Kidney tubule cell (primary cell): Measurements from ENCODE around the gene IFI30.
"Not testable (repeated sequence)": the region's sequence is repeated elsewhere in the genome, so short reads cannot be mapped to it uniquely, and the experiment has no call there.

Experiments
- DNase-seq: peaks from one replicate; pipeline ENCODE4 v3.0.0-alpha.2; 2018; ENCODE audit warnings: low spot score

Gene IFI30

DNA sequence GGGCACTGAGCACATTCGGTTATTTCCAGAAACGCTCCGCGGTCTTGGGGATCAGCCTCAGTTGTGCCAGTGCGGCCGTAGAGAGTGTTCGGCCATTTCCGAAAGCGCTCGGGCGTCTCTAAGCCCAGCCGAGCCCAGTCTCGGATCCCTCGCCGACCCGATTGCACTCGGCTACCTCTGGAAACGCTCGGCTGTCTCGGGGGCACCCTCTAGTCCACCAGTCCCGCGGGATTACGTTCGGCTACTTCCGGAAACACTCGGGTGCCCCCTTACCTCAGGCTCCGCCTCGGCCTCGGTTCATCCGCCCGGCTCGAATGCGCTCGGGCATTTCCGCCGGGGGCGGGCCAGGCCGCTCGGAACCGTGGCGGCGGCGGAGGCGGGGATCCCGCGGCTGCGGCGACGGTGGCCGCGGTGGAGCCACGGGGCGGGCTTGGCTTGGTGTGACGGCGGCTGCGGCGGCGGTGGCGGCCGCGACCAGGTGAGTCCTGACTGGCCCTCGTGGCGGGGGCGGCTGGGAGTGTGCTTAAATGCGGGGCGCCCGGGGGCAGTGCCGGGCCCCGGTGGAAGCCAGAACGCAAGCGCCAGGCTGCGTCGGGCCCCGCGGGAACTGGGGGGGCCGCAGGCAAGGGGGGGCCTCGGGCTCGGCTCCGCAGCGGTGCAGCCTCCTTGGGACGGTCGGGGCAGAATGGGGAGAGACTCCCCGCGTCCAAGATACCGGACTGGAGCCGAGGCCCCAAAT, 20.6 kb upstream of the IFI30 start, which contains the start of gene PIK3R2:
PIK3R2 (plus strand) TSS at position 347 of the 739 bp plus-strand sequence. CDS start 2,717 bp downstream, outside the sequence.
- DNase-seq = peak; percentile 99

DNA sequence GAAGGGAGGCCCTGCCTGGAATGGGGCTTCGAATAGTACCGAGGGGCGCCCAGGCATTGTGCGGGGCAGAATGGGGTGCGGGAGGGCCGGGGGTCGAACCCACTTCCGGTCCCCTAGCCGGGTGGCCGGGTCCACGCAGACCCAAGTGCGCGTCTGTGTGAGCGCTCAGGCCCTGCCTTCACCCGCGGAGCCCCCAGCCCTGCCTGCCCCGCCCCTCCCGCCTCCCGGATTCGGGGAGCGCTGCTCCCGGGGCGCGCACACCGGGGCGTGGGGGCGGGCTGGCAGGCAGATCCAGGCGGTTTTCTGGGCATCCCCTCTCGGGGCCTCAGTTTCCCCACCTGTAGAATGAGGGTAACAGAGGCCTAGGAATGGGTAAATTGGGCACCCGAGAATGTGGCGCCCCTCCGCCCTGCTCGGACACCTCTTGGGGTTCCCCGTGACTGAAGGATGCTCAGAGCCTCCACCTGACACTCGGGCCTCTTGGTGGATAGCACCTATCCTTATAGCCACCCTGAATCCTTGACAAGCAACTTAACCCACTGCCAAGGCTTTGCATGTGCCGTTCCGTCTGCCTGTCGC, 20.0 kb upstream of the IFI30 start:
- no peak for DNase-seq

GRCh38 chr19:18155095-18156087, 18.2 kb upstream of the IFI30 start:
- no peak for DNase-seq

DNA sequence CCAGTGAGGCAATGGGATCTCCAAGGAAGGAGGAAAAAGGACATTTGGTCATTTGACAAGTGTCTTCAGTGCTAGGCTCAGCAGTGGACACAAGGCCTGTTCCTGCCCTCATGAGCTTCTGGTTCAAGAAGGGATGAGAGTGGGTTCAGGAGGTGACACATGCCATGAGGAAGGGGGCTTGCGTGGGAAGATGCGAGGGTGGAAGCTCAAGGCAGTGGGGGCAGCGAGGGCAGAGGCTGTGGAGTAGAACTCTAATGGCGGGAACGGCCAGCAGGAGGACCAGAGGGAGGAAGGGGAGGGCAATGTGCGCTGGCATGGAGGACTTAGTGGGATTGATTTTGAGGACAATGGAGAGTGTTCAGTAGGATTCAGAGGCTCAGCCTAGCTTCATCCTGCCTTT, 17.3 kb upstream of the IFI30 start:
- no peak for DNase-seq

GRCh38 chr19:18156841-18157464, 16.7 kb upstream of the IFI30 start:
- peak; percentile 85 for DNase-seq

DNA sequence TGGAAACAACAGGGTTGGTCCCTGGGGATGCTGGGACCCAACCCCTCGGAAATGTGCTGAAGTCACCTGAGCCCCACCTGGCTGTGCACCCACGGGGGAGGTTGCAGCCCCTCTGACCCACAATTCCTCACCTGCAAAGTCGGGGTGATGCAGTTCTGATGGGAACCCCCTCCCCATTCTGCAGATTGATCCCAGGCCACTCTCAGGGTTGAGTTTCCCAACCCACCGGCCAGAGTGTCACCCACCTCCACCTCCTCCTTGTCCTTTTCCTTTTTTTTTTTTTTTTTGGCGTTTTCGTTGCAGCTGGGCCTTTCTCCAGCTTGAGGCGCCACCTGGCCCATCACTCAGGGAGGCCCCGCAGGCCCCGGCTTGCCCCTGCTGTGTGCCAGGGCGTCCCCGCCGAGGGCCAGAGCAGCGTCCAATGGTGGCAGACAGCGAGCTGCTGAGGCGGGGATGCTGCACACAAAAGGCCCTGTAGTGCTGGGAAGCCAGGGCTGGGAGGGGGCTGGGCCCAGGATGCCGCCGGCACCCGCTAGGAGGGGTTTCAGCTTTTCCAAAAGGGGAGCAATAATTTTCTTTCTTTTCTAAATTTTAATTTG, 16.0 kb upstream of the IFI30 start:
- no peak for DNase-seq

- no peak for DNase-seq
Measured at GRCh38 chr19:18158467-18158866, 15.1 kb upstream of the IFI30 start.

DNA sequence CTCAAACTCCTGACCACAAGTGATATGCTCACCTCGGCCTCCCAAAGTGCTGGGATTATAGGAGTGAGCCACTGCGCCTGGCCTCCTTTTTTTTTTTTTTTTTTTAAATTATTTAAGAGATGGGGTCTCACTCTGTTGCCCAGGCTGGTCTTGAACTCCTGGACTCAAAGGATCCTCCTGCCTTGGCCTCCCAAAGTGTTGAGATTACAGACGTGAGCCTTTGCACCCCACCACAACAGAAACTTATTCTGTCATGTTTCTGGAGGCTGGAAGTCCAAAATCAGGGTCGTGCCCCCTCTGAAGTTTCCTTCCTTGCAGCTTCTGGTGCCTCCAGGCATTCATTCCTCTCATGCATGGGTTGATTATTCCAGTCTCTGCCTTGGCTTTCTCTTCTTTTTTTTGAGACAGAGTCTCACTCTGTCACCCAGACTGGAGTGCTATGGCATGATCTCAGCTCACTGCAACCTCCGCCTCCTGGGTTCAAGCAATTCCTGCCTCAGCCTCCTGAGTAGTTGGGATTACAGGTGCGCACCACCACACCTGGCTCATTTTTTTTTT, 14.5 kb upstream of the IFI30 start:
- not testable (repeated sequence) for DNase-seq

- no peak for DNase-seq
Measured at GRCh38 chr19:18159810-18160209, 13.8 kb upstream of the IFI30 start.

DNA sequence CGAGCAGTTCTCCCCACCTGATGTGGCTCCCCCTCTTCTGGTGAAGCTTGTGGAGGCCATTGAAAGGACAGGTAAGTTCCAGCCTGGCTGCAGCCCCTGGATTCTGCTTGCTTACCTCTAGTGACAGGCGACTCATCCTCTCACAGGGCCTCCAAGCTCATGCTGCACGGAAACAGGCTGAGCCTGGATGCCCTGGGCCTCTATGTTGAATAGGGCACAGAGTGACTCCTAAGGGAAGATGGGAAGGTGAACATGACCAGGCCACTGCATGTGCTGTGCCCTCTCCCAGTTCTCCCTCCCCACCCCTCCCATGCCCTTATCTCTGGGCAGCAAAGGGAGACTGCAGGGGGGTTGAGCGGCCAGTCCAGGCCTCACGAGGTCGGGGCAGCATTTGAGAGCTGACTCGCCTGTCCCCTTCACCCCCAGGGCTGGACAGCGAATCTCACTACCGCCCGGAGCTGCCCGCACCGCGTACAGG, 13.1 kb upstream of the IFI30 start:
- peak; percentile 45 for DNase-seq

GRCh38 chr19:18160971-18161635, 12.5 kb upstream of the IFI30 start:
- peak; percentile 76 for DNase-seq

GRCh38 chr19:18161636-18162002, 12.0 kb upstream of the IFI30 start:
- DNase-seq = no peak

- DNase-seq = no peak
Measured at GRCh38 chr19:18164072-18164471, 9.5 kb upstream of the IFI30 start.

DNA sequence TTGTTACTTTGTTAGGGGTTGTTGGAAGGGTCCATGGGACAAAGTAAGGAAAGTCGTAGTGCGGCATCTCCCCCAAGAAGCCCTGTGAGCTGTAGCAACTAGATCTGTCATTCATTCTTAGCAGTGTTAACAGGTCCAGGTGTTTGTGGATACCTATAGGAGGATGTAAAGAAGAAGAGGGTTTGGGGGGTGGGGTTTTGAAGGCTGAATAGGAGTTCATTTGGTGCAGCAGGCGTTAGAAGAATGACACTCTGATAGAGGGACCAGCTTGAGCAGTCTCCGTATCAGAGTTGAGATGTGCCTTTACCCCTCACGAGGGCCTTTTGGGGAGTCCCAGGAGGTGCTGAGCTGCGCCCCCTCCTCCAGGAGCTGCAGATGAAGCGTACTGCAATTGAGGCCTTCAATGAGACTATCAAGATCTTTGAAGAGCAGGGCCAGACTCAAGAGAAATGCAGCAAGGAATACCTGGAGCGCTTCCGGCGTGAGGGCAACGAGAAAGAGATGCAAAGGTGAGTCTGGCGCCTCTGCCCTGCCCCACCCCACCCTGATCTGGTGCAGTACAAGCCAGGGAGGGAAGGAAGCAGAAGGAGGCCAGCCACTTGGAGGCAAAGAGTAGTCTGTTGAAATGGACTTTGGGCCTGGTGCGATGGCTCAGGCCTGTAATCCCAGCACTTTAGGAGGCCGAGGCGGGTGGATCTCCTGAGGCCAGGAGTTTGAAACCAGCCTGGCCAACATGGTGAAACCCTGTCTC, 7.6 kb upstream of the IFI30 start:
- no peak for DNase-seq

DNA sequence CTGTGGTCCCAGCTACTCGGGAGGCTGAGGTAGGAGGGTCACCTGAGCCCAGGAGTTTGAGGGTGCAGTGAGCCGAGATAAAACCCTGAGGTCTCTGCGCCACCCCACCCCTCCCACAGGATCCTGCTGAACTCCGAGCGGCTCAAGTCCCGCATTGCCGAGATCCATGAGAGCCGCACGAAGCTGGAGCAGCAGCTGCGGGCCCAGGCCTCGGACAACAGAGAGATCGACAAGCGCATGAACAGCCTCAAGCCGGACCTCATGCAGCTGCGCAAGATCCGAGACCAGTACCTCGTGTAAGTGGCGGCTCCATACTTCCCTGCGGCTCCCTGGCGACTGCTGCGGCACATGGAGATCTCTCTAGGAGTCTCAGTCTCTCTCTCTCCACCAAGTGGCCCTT, 6.6 kb upstream of the IFI30 start:
- no peak for DNase-seq

GRCh38 chr19:18167975-18168645, 5.5 kb upstream of the IFI30 start:
- DNase-seq = peak; percentile 28

- DNase-seq = no peak
Measured at GRCh38 chr19:18168673-18169381, 4.8 kb upstream of the IFI30 start.

DNA sequence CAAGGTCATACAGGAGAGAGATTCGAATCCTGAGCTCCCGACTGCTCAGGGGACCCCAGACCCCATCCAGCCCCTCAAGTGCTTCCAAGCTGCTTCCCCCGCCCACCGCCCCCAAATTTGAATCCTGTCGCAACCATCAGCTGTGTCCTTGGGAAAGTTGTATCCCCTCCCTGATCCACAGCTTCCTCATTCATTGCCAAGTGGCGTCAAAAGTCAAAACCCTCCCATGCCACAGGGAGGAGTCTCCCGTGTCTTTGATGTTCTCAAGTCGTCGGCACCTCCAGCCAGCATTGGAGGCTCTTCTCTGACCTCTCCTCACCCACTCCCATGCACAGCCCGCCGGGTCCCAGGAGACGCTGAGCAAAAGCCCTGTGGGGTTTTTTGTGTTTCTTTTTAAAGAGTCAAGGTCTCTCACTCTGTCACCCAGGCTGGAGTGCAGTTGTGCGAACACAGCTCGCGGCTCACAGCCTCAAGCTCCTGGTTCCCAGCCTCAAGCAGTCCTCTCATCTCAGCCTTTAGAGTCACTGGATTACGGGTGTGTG, 2.8 kb upstream of the IFI30 start:
- DNase-seq = no peak
